Ishikawa (cell line): ENCODE results near the gene ZSCAN5B.

Experiments
- CEBPB ChIP-seq: IDR thresholded peaks from 2 replicates; pipeline ENCODE4 v1.6.1; 2012
- CREB1 ChIP-seq: IDR thresholded peaks from 2 replicates; pipeline ENCODE4 v1.6.1; 2012; ENCODE audit warnings: low read depth
- EGR1 ChIP-seq: IDR thresholded peaks from 2 replicates; pipeline ENCODE4 v1.6.1; 2012
- EP300 ChIP-seq: IDR thresholded peaks from 2 replicates; pipeline ENCODE4 v1.6.1; 2012; ENCODE audit warnings: borderline replicate concordance
- FOXM1 ChIP-seq: IDR thresholded peaks from 2 replicates; pipeline ENCODE4 v1.6.1; 2012; ENCODE audit warnings: low read depth, borderline replicate concordance
- MAX ChIP-seq: IDR thresholded peaks from 2 replicates; pipeline ENCODE4 v1.6.1; 2012
- NFIC ChIP-seq: IDR thresholded peaks from 2 replicates; pipeline ENCODE4 v1.6.1; 2012
- RAD21 ChIP-seq: IDR thresholded peaks from 2 replicates; pipeline ENCODE4 v1.6.1; 2012; ENCODE audit warnings: low read depth
- REST ChIP-seq: IDR thresholded peaks from 2 replicates; pipeline ENCODE4 v1.6.1; 2012; ENCODE audit warnings: low read depth, mild to moderate bottlenecking
- TAF1 ChIP-seq: IDR thresholded peaks from 2 replicates; pipeline ENCODE4 v1.6.1; 2012; ENCODE audit warnings: low read depth, mild to moderate bottlenecking
- TCF12 ChIP-seq: IDR thresholded peaks from 2 replicates; pipeline ENCODE4 v1.6.1; 2012; ENCODE audit warnings: low read depth
- TEAD4 ChIP-seq: IDR thresholded peaks from 2 replicates; pipeline ENCODE4 v1.6.1; 2012
- USF1 ChIP-seq: IDR thresholded peaks from 2 replicates; pipeline ENCODE4 v1.6.1; 2012
- YY1 ChIP-seq: IDR thresholded peaks from 2 replicates; pipeline ENCODE4 v1.6.1; 2012; ENCODE audit warnings: low read depth
- ZBTB7A ChIP-seq: IDR thresholded peaks from 2 replicates; pipeline ENCODE4 v1.6.1; 2012; ENCODE audit warnings: low read depth

Gene ZSCAN5B

GRCh38 chr19:56158170-56158757 lies 39.3 kb downstream of the ZSCAN5B start:
- no peak for TF ChIP-seq MAX
- no peak for TF ChIP-seq RAD21
- TF ChIP-seq FOXM1 = no peak
- no peak for TF ChIP-seq USF1
- no peak for TF ChIP-seq REST
- TF ChIP-seq CEBPB = no peak
- TF ChIP-seq YY1 = no peak
- TF ChIP-seq TCF12 = no peak
- no peak for TF ChIP-seq NFIC

GRCh38 chr19:56156768-56157167 lies 40.8 kb downstream of the ZSCAN5B start:
- no peak for TF ChIP-seq TAF1
- no peak for TF ChIP-seq TCF12
- no peak for TF ChIP-seq TEAD4
- no peak for TF ChIP-seq EP300
- TF ChIP-seq FOXM1 = no peak
- no peak for TF ChIP-seq REST
- no peak for TF ChIP-seq EGR1
- TF ChIP-seq RAD21 = no peak
- TF ChIP-seq YY1 = no peak
- no peak for TF ChIP-seq MAX
- TF ChIP-seq CREB1 = no peak

- TF ChIP-seq CEBPB (no peak), RAD21 (peak; percentile 30; the same call in 1 of the 2 replicates), ZBTB7A (no peak), TCF12 (no peak), FOXM1 (no peak), EGR1 (no peak)
These were observed 42.4 kb downstream of the ZSCAN5B start for GRCh38 chr19:56155124-56155687.

- no peak for TF ChIP-seq YY1
- no peak for TF ChIP-seq MAX
- TF ChIP-seq TCF12 = no peak
- TF ChIP-seq ZBTB7A = no peak
- no peak for TF ChIP-seq NFIC
- TF ChIP-seq FOXM1 = no peak
- TF ChIP-seq TAF1 = no peak
- no peak for TF ChIP-seq CREB1
These were observed 44.1 kb downstream of the ZSCAN5B start for GRCh38 chr19:56153507-56153906.

- TF ChIP-seq MAX (no peak), REST (no peak)
These were observed 44.9 kb downstream of the ZSCAN5B start for GRCh38 chr19:56152644-56153043.
